ENCODE measurements around the gene DENND5B.
"Not testable (repeated sequence)": the region's sequence is repeated elsewhere in the genome, so short reads cannot be mapped to it uniquely, and the experiment has no call there.

DENND5B gene

GRCh38 chr12:31590642-31591379 is at the start of gene DENND5B:
TSS of gene DENND5B (minus strand) at chr12:31591136. CDS start at chr12:31590832, 304 bp downstream.
- DNase-seq: no peak

- DNase-seq: no peak
These were observed 43.7 kb upstream of the DENND5B start for GRCh38 chr12:31634620-31635019.

- no peak for DNase-seq
These were observed 42.5 kb upstream of the DENND5B start for GRCh38 chr12:31633464-31633863.

- DNase-seq: no peak
These were observed 40.9 kb upstream of the DENND5B start for GRCh38 chr12:31631809-31632208.

GRCh38 chr12:31631023-31631724 is 40.2 kb upstream of the DENND5B start:
- no peak for DNase-seq

- DNase-seq: no peak
These were observed 39.1 kb upstream of the DENND5B start for GRCh38 chr12:31629756-31630732.

GRCh38 chr12:31627456-31628054 is 36.6 kb upstream of the DENND5B start:
- no peak for DNase-seq

- DNase-seq: no peak
These were observed 35.5 kb upstream of the DENND5B start for GRCh38 chr12:31626270-31626995.

- no peak for DNase-seq
These were observed 31.1 kb upstream of the DENND5B start for GRCh38 chr12:31622038-31622437.

GRCh38 chr12:31620311-31620710 is 29.4 kb upstream of the DENND5B start:
- no peak for DNase-seq

GRCh38 chr12:31618228-31619025 is 27.5 kb upstream of the DENND5B start:
- no peak for DNase-seq

GRCh38 chr12:31612819-31613218 is 21.9 kb upstream of the DENND5B start:
- no peak for DNase-seq

GRCh38 chr12:31608299-31608698 is 17.4 kb upstream of the DENND5B start:
- not testable (repeated sequence) for DNase-seq

- no peak for DNase-seq
These were observed 14.6 kb upstream of the DENND5B start for GRCh38 chr12:31605531-31605930.

GRCh38 chr12:31603546-31604009 is 12.6 kb upstream of the DENND5B start:
- DNase-seq: no peak

- no peak for DNase-seq
These were observed 9.8 kb upstream of the DENND5B start for GRCh38 chr12:31600750-31601149.

GRCh38 chr12:31600252-31600651 is 9.3 kb upstream of the DENND5B start:
- no peak for DNase-seq

GRCh38 chr12:31599053-31599452 is 8.1 kb upstream of the DENND5B start:
- DNase-seq: no peak

- no peak for DNase-seq
These were observed 6.1 kb upstream of the DENND5B start for GRCh38 chr12:31597066-31597465.

- DNase-seq: no peak
These were observed 3.7 kb upstream of the DENND5B start for GRCh38 chr12:31594681-31595080.

GRCh38 chr12:31591380-31591901 is 505 bp upstream of the DENND5B start:
- no peak for DNase-seq

Measured in cortex of kidney (tissue), 1 donor.